GM10847 (cell line): ENCODE results near the gene SCNN1A.

Experiments used
- POLR2A ChIP-seq: IDR thresholded peaks from 2 replicates; pipeline ENCODE4 v1.6.1; 2011; ENCODE audit not compliant: insufficient read length; ENCODE audit errors: extremely low read depth

Gene SCNN1A

GRCh38 chr12:6376079-6376869 lies 911 bp upstream of the SCNN1A start:
- TF ChIP-seq POLR2A: no peak

GRCh38 chr12:6374786-6375160 lies 590 bp downstream of the SCNN1A start:
- TF ChIP-seq POLR2A: no peak

- TF ChIP-seq POLR2A: no peak
These were observed 1.2 kb downstream of the SCNN1A start for GRCh38 chr12:6374028-6374785.

GRCh38 chr12:6373022-6373787 lies 2.2 kb downstream of the SCNN1A start:
- TF ChIP-seq POLR2A: no peak

- no peak for TF ChIP-seq POLR2A
These were observed 2.9 kb downstream of the SCNN1A start for GRCh38 chr12:6372403-6373003.

- no peak for TF ChIP-seq POLR2A
These were observed 4.2 kb downstream of the SCNN1A start for GRCh38 chr12:6370994-6371754.

GRCh38 chr12:6370576-6370935 lies 4.8 kb downstream of the SCNN1A start:
- TF ChIP-seq POLR2A: no peak

GRCh38 chr12:6369916-6370575 lies 5.3 kb downstream of the SCNN1A start:
- TF ChIP-seq POLR2A: no peak

GRCh38 chr12:6368906-6369525 lies 6.3 kb downstream of the SCNN1A start:
- no peak for TF ChIP-seq POLR2A

- TF ChIP-seq POLR2A: no peak
These were observed 7.1 kb downstream of the SCNN1A start for GRCh38 chr12:6367969-6368892.

GRCh38 chr12:6367065-6367968 lies 8.0 kb downstream of the SCNN1A start:
- TF ChIP-seq POLR2A: no peak

GRCh38 chr12:6364044-6364374 lies 11.4 kb downstream of the SCNN1A start:
- TF ChIP-seq POLR2A: no peak
